RWPE1 (cell line): Measurements from ENCODE around the gene TPST2.

Experiments
- CTCF ChIA-PET: fragments of 350-600 bp; sonication (Branson Sonifier 250); formaldehyde crosslinking; extraction: SDS; loops from one replicate; lab custom pipeline; 2021; lab: Yijun Ruan, JAX
- POLR2A ChIA-PET: fragments of 400-600 bp; formaldehyde crosslinking; extraction: SDS; loops from one replicate; lab custom pipeline; 2020; ENCODE audit warnings: antibody characterized with exemption; ENCODE audit not compliant: low non-redundant PET; lab: Yijun Ruan, JAX
- DNase-seq: peaks from one replicate; pipeline ENCODE4 v3.0.0; 2012; ENCODE audit warnings: low spot score
- H3K27ac ChIP-seq: fragments of 450-650 bp; 2 replicates; pipeline ENCODE4 v1.5.1; 2017
- CTCF ChIP-seq: fragments of 450-650 bp; conservative IDR thresholded peaks from 2 replicates; pipeline ENCODE4 v1.5.1; 2017; ENCODE audit warnings: low read depth, mild to moderate bottlenecking

TPST2 gene

GRCh38 chr22:26544489-26544888 lies 45.4 kb downstream of the TPST2 start:
- POLR2A ChIA-PET, result no interaction called here
- no peak overlapping the region; the same call in 1 of the 2 replicates for H3K27ac ChIP-seq
- TF ChIP-seq CTCF, result no peak
- CTCF ChIA-PET, result interaction anchor here (0.7 kb wide), 1 partner anchor 33 kb away, joined by 3 read pairs; no protein-coding TSS in a partner anchor
- no peak for DNase-seq

- no peak for DNase-seq
- POLR2A ChIA-PET, result no interaction called here
- 0 out of 2 replicates have a peak overlapping the region, but pooled peaks have one; percentile 18 for H3K27ac ChIP-seq
- no peak for TF ChIP-seq CTCF
- CTCF ChIA-PET, result no interaction called here
Observed at GRCh38 chr22:26542831-26543230, 47.1 kb downstream of the TPST2 start.

- TF ChIP-seq CTCF, result no peak
- ChIA-PET CTCF (interaction anchor here (0.6 kb wide), 1 partner anchor 35 kb away, joined by 3 read pairs; no protein-coding TSS in a partner anchor), POLR2A (no interaction called here)
- no peak overlapping the region for H3K27ac ChIP-seq
- no peak for DNase-seq
Observed at GRCh38 chr22:26541167-26541819, 48.6 kb downstream of the TPST2 start.

GRCh38 chr22:26540119-26540518 lies 49.8 kb downstream of the TPST2 start:
- ChIA-PET CTCF (no interaction called here), POLR2A (no interaction called here)
- TF ChIP-seq CTCF, result no peak
- DNase-seq, result no peak
- H3K27ac ChIP-seq, result no peak overlapping the region

GRCh38 chr22:26536762-26537134 lies 53.2 kb downstream of the TPST2 start:
- DNase-seq, result no peak
- ChIA-PET POLR2A (interaction anchor here (0.6 kb wide), 1 partner anchor 651 kb away, joined by 4 read pairs; no protein-coding TSS in a partner anchor), CTCF (no interaction called here)
- no peak for TF ChIP-seq CTCF
- H3K27ac ChIP-seq, result no peak overlapping the region

- POLR2A ChIA-PET, result no interaction called here
- no peak for TF ChIP-seq CTCF
- no peak for DNase-seq
- H3K27ac ChIP-seq, result no peak overlapping the region
- CTCF ChIA-PET, result no interaction called here
Observed at GRCh38 chr22:26536056-26536761, 53.7 kb downstream of the TPST2 start.
